Fibroblast of skin of scalp (primary cell): Measurements from ENCODE around the gene MAPT.

ENCODE experiments used
- DNase-seq: peaks from one replicate; pipeline ENCODE4 v3.0.0-alpha.2; 2013

The MAPT gene

GRCh38 chr17:46031920-46032319 lies 137.6 kb downstream of the MAPT start:
- no peak for DNase-seq

GRCh38 chr17:46032909-46033308 lies 138.6 kb downstream of the MAPT start:
- no peak for DNase-seq

GRCh38 chr17:46033392-46033791 lies 139.0 kb downstream of the MAPT start:
- DNase-seq: no peak

- no peak for DNase-seq
Observed at GRCh38 chr17:46035112-46035818, 140.9 kb downstream of the MAPT start.

- DNase-seq: no peak
Observed at GRCh38 chr17:46036491-46036890, 142.1 kb downstream of the MAPT start.

- no peak for DNase-seq
Observed at GRCh38 chr17:46037722-46038255, 143.4 kb downstream of the MAPT start.

GRCh38 chr17:46038414-46038813 lies 144.1 kb downstream of the MAPT start:
- no peak for DNase-seq

GRCh38 chr17:46038937-46039336 lies 144.6 kb downstream of the MAPT start:
- DNase-seq: no peak

- no peak for DNase-seq
Observed at GRCh38 chr17:46039592-46040186, 145.3 kb downstream of the MAPT start.

GRCh38 chr17:46042246-46042645 lies 147.9 kb downstream of the MAPT start:
- DNase-seq: no peak

GRCh38 chr17:46042925-46043324 lies 148.6 kb downstream of the MAPT start:
- DNase-seq: no peak

- DNase-seq: no peak
Observed at GRCh38 chr17:46043606-46044005, 149.3 kb downstream of the MAPT start.

GRCh38 chr17:46044286-46044928 lies 150.1 kb downstream of the MAPT start:
- DNase-seq: peak; percentile 88

- no peak for DNase-seq
Observed at GRCh38 chr17:46044989-46045388, 150.6 kb downstream of the MAPT start.

- no peak for DNase-seq
Observed at GRCh38 chr17:46045639-46046038, 151.3 kb downstream of the MAPT start.

- peak; percentile 19 for DNase-seq
Observed at GRCh38 chr17:46046957-46047356, 152.6 kb downstream of the MAPT start.

- DNase-seq: no peak
Observed at GRCh38 chr17:46047398-46047797, 153.0 kb downstream of the MAPT start.

GRCh38 chr17:46047856-46048255 lies 153.5 kb downstream of the MAPT start:
- no peak for DNase-seq

GRCh38 chr17:46049656-46050055 lies 155.3 kb downstream of the MAPT start:
- DNase-seq: no peak

GRCh38 chr17:46053911-46054534 lies 159.7 kb downstream of the MAPT start:
- DNase-seq: peak; percentile 53

- DNase-seq: peak; percentile 55
Observed at GRCh38 chr17:46056800-46057304, 162.5 kb downstream of the MAPT start.

GRCh38 chr17:46057366-46057765 lies 163.0 kb downstream of the MAPT start:
- no peak for DNase-seq

GRCh38 chr17:46059486-46059885 lies 165.1 kb downstream of the MAPT start:
- DNase-seq: no peak
